Keratinocyte (primary cell): ENCODE data around the gene CAMK2G. TPM values are rescaled to one million over a fixed set of nuclear protein-coding genes. Genes with fewer than 3 reads are reported as not detected.

Source experiments
- DNase-seq: peaks from one replicate; pipeline ENCODE4 v3.0.0-alpha.2; 2011; ENCODE audit warnings: low read depth, missing footprints, low spot score
- FAIRE-seq: peaks from 2 replicates; lab custom pipeline; 2011; peaks lifted over from hg19 to GRCh38; lab: Jason Lieb, UNC
- H2AFZ ChIP-seq: 2 replicates; pipeline ENCODE4 v1.6.0; 2012; ENCODE audit warnings: low read length, control low read depth, inconsistent platforms; ENCODE audit not compliant: control insufficient read depth
- H3K27ac ChIP-seq: 2 replicates; pipeline ENCODE4 v1.5.1; 2011; ENCODE audit warnings: low read length; ENCODE audit not compliant: control insufficient read depth, insufficient read depth
- H3K27me3 ChIP-seq: 3 replicates; pipeline ENCODE4 v1.6.0; 2011; ENCODE audit warnings: low read length; ENCODE audit not compliant: control insufficient read depth, insufficient read depth; ENCODE audit errors: extremely low read depth
- H3K36me3 ChIP-seq, 2 experiments: 2 replicates in 1 of 2; 3 replicates in 1 of 2; pipeline ENCODE4 v1.5.1; 2011; ENCODE audit warnings: low read length in 2 of 2, mild to moderate bottlenecking in 1 of 2; ENCODE audit not compliant: control insufficient read depth in 2 of 2, insufficient read depth in 2 of 2; ENCODE audit errors: extremely low read depth in 1 of 2
- H3K4me1 ChIP-seq: 3 replicates; pipeline ENCODE4 v1.5.1; 2011; ENCODE audit warnings: low read length; ENCODE audit not compliant: control insufficient read depth, insufficient read depth; ENCODE audit errors: extremely low read depth
- H3K4me2 ChIP-seq: 3 replicates; pipeline ENCODE4 v1.6.0; 2011; ENCODE audit warnings: low read depth, low read length; ENCODE audit not compliant: control insufficient read depth, insufficient read depth; ENCODE audit errors: extremely low read depth
- H3K4me3 ChIP-seq, 3 experiments: fragments of 200-600 bp in 1 of 3; sonication (generic) in 1 of 3; 2 replicates in 2 of 3; 3 replicates in 1 of 3; pipeline ENCODE4 v1.5.1; 2011 to 2016; ENCODE audit warnings: low read length in 3 of 3, mild to moderate bottlenecking in 3 of 3, control low read depth in 2 of 3, inconsistent platforms in 1 of 3, low read depth in 1 of 3, mixed read lengths in 1 of 3, mixed run types in 1 of 3, moderate library complexity in 1 of 3; ENCODE audit not compliant: control insufficient read depth in 2 of 3, insufficient read depth in 2 of 3; ENCODE audit errors: extremely low read depth in 1 of 3
- H3K79me2 ChIP-seq: 2 replicates; pipeline ENCODE4 v1.6.0; 2012; ENCODE audit warnings: low read length; ENCODE audit not compliant: control insufficient read depth, insufficient read depth
- H3K9ac ChIP-seq: 3 replicates; pipeline ENCODE4 v1.6.0; 2011; ENCODE audit warnings: low read length; ENCODE audit not compliant: control insufficient read depth, insufficient read depth; ENCODE audit errors: extremely low read depth
- H3K9me1 ChIP-seq: 3 replicates; pipeline ENCODE4 v1.6.0; 2011; ENCODE audit warnings: low read length; ENCODE audit not compliant: control insufficient read depth, insufficient read depth; ENCODE audit errors: extremely low read depth
- H3K9me3 ChIP-seq: 2 replicates; pipeline ENCODE4 v1.5.1; 2012; ENCODE audit warnings: low read depth, low read length; ENCODE audit not compliant: control insufficient read depth
- H4K20me1 ChIP-seq: 3 replicates; pipeline ENCODE4 v1.6.0; 2011; ENCODE audit warnings: low read length; ENCODE audit not compliant: control insufficient read depth, insufficient read depth; ENCODE audit errors: extremely low read depth
- CTCF ChIP-seq, 3 experiments: IDR thresholded peaks in 1 of 3; conservative IDR thresholded peaks in 1 of 3; optimal IDR thresholded peaks in 1 of 3; 2 replicates in 2 of 3; 3 replicates in 1 of 3; pipeline versions ENCODE3 to v1.5.1; 2011; ENCODE audit warnings: low read length in 3 of 3, mild to moderate bottlenecking in 3 of 3, moderate library complexity in 2 of 3, control low read depth in 1 of 3, inconsistent platforms in 1 of 3; ENCODE audit not compliant: insufficient read depth in 2 of 3; ENCODE audit errors: extremely low read depth in 1 of 3
- EZH2 ChIP-seq: IDR thresholded peaks from one replicate; pipeline ENCODE4 v1.6.1; 2012; ENCODE audit warnings: inconsistent platforms, mild to moderate bottlenecking, low read length, moderate library complexity
- dilution Hi-C: fragments of 300-500 bp; cut with MboI; formaldehyde crosslinking; loops from one replicate; pipeline ENCODE4 v1.7.0; 2020; ENCODE audit warnings: low sequenced_read_pairs; ENCODE audit not compliant: extremely low pct_ligation_motif_present
- polyA plus RNA-seq, 5 experiments: library from polyadenylated mRNA; depleted of rRNA in 3 of 5; stranded (reverse) in 3 of 5; stranded (forward) in 1 of 5; unstranded in 1 of 5; fragments of >200 nt; gene quantifications; 1 replicate in 1 of 5; 2 replicates in 3 of 5; 3 replicates in 1 of 5; pipeline versions ENCODE4 v1.2.1 to v1.2.3, GENCODE V29; 2011 to 2012; ENCODE audit warnings: missing spikeins in 2 of 5, low read depth in 1 of 5, low replicate concordance in 1 of 5

The CAMK2G gene
- polyA plus RNA-seq, 1 donor (not counting 4 experiments of a cell fraction or from before 2014, with no cell fraction given): 17.6 TPM

- Histone ChIP-seq H3K9me3 (no peaks in the 10 kb centered on the region), H3K36me3 (peaks cover 24 to 38% of the 10 kb centered on the region in 2 experiments), H2AFZ (peak overlapping the region; percentile 76), H4K20me1 (peaks cover 5% of the 10 kb centered on the region), H3K4me2 (peak overlapping the region; percentile 82), H3K79me2 (peaks cover 36% of the 10 kb centered on the region), H3K4me3 (peak overlapping the region; percentile 52 to 74 (median 73)), H3K9me1 (no peaks in the 10 kb centered on the region), H3K4me1 (peaks cover 29% of the 10 kb centered on the region), H3K9ac (peak overlapping the region; percentile 81), H3K27me3 (no peaks in the 10 kb centered on the region), H3K27ac (peak overlapping the region; percentile 68)
- FAIRE-seq (no peak), DNase-seq (peak; percentile 33)
- TF ChIP-seq CTCF (optimal IDR thresholded peaks at IDR 0.05 in 1 of 3, IDR thresholded peaks at IDR 0.05 in 1 of 3, conservative IDR thresholded peaks at IDR 0.05 in 1 of 3; ENCODE audit: extremely low read depth in 1 of 3, insufficient read depth in 2 of 3, low read length in 3 of 3) (peak in 2 of 3 experiments; percentile 6 to 9), EZH2 (no peak)
- dilution Hi-C loops: no loop called here
Observed at GRCh38 chr10:73772281-73773151, 101.8 kb downstream of the CAMK2G start.

GRCh38 chr10:73771722-73772280 lies 102.6 kb downstream of the CAMK2G start:
- peaks cover 27 to 38% of the 10 kb centered on the region in 2 experiments for H3K36me3 ChIP-seq
- dilution Hi-C loops: no loop called here

More at GRCh38 chr10:73771722-73772280, 102.6 kb downstream of the CAMK2G start:
- Histone ChIP-seq H3K4me2 (peak overlapping the region; percentile 82), H3K4me3 (peak overlapping the region; percentile 52 to 74 (median 73)), H3K27ac (peak overlapping the region; percentile 68), H3K4me1 (peaks cover 29% of the 10 kb centered on the region), H3K27me3 (no peaks in the 10 kb centered on the region), H2AFZ (peak overlapping the region; percentile 76), H3K9ac (peak overlapping the region; percentile 81), H3K9me3 (no peaks in the 10 kb centered on the region), H3K79me2 (peaks cover 34% of the 10 kb centered on the region), H3K9me1 (no peaks in the 10 kb centered on the region), H4K20me1 (peaks cover 5% of the 10 kb centered on the region)
- FAIRE-seq (no peak), DNase-seq (peak; percentile 23)
- no peak for TF ChIP-seq EZH2
- TF ChIP-seq CTCF (optimal IDR thresholded peaks at IDR 0.05 in 1 of 3, IDR thresholded peaks at IDR 0.05 in 1 of 3, conservative IDR thresholded peaks at IDR 0.05 in 1 of 3; ENCODE audit: extremely low read depth in 1 of 3, insufficient read depth in 2 of 3, low read length in 3 of 3): no peak
